HG02588 (cell line): ENCODE results near the gene ITIH1.

ENCODE experiments used
- ATAC-seq: cut with Tn5 transposase; IDR thresholded peaks from one replicate; pipeline ENCODE4 v1.9.1; 2021; ENCODE audit warnings: mild to moderate bottlenecking, moderate library complexity; ENCODE audit not compliant: unreplicated experiment

The ITIH1 gene

GRCh38 chr3:52838561-52839267, 61.3 kb downstream of the ITIH1 start:
- ATAC-seq = no peak

GRCh38 chr3:52839268-52839575, 61.8 kb downstream of the ITIH1 start:
- no peak for ATAC-seq

- ATAC-seq = no peak
Measured at GRCh38 chr3:52839892-52840545, 62.6 kb downstream of the ITIH1 start.

DNA sequence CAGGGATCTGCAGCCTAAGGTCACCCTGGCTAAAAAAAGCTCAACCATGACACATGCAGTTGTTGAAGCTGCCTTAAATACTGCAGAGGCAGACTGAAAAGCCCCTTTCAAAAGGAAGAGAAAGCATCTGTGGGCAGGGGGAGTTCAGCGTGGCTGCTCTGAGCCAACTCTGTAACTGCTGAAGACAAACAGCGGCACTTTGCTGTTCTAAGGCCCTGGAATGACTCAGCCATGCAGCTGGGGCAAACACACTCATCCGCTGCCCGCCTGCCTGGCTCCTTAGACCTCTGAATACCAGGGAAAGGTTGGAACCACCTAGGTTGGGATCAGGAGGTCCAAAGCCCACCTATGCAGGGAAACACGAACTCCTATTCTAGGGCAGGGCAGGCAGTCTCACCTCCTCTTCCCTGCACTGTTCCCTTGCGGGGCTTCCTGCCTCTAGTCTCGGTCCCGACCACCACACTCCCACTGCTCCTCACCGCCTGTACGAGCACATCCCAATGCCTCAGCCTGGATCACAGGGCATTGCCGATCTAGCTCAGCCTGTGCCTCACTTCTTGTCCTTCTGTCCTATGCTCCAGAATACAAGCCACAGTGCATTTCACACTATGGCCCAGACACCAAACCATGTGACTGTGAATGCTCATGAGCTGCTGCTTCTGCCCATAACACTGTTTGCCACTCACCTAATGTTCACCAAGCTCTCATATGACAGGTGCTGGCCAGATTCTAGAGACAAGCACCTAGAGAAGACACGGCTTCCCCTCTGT, 64.0 kb downstream of the ITIH1 start:
- no peak for ATAC-seq
